PC-3 (cell line): ENCODE results near the gene GFOD1.

Source experiments
- EZH2 ChIP-seq: fragments of 300-600 bp; sonication (generic); IDR thresholded peaks from one replicate; pipeline ENCODE4 v1.6.1; 2017; ENCODE audit warnings: antibody characterized with exemption, mild to moderate bottlenecking, low read length; ENCODE audit not compliant: unreplicated experiment
- EZH2phosphoT487 ChIP-seq: fragments of 300-600 bp; sonication (generic); IDR thresholded peaks from 2 replicates; pipeline ENCODE4 v1.6.1; 2018; ENCODE audit warnings: mild to moderate bottlenecking, antibody characterized with exemption, low read length, borderline replicate concordance
- TF ChIP-seq, protein P1 (sequence below): fragments of 300-600 bp; sonication (generic); conservative IDR thresholded peaks from 2 replicates; pipeline ENCODE4 v1.5.1; 2017; ENCODE audit warnings: antibody characterized with exemption, low read depth, mild to moderate bottlenecking, low read length

- TF ChIP-seq EZH2: no peak
- TF ChIP-seq, protein P1, sequence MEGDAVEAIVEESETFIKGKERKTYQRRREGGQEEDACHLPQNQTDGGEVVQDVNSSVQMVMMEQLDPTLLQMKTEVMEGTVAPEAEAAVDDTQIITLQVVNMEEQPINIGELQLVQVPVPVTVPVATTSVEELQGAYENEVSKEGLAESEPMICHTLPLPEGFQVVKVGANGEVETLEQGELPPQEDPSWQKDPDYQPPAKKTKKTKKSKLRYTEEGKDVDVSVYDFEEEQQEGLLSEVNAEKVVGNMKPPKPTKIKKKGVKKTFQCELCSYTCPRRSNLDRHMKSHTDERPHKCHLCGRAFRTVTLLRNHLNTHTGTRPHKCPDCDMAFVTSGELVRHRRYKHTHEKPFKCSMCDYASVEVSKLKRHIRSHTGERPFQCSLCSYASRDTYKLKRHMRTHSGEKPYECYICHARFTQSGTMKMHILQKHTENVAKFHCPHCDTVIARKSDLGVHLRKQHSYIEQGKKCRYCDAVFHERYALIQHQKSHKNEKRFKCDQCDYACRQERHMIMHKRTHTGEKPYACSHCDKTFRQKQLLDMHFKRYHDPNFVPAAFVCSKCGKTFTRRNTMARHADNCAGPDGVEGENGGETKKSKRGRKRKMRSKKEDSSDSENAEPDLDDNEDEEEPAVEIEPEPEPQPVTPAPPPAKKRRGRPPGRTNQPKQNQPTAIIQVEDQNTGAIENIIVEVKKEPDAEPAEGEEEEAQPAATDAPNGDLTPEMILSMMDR: no peak
- no peak for TF ChIP-seq EZH2phosphoT487
Observed at GRCh38 chr6:13415283-13415682, 72.1 kb downstream of the GFOD1 start.
